HG03378 (cell line): ENCODE results near the gene C1QTNF3.
"Not testable (repeated sequence)": the region's sequence is repeated elsewhere in the genome, so short reads cannot be mapped to it uniquely, and the experiment has no call there.

Source experiments
- ATAC-seq: cut with Tn5 transposase; IDR thresholded peaks from one replicate; pipeline ENCODE4 v1.9.1; 2021; ENCODE audit warnings: mild to moderate bottlenecking, moderate library complexity; ENCODE audit not compliant: unreplicated experiment

C1QTNF3 gene

GRCh38 chr5:34053133-34053532 is 10.1 kb upstream of the C1QTNF3 start:
- ATAC-seq, result no peak

GRCh38 chr5:34051374-34051980 is 8.5 kb upstream of the C1QTNF3 start:
- ATAC-seq, result no peak

GRCh38 chr5:34047774-34048572 is 5.0 kb upstream of the C1QTNF3 start:
- ATAC-seq, result no peak

- no peak for ATAC-seq
Measured at GRCh38 chr5:34047143-34047542, 4.1 kb upstream of the C1QTNF3 start.

- ATAC-seq, result no peak
Measured at GRCh38 chr5:34045996-34046395, 3.0 kb upstream of the C1QTNF3 start.

- ATAC-seq, result no peak
Measured at GRCh38 chr5:34045023-34045422, 2.0 kb upstream of the C1QTNF3 start.

GRCh38 chr5:34042321-34042720 is 692 bp downstream of the C1QTNF3 start:
- ATAC-seq, result no peak

- peak; percentile 42 for ATAC-seq
Measured at GRCh38 chr5:34041247-34041972, 1.6 kb downstream of the C1QTNF3 start.

GRCh38 chr5:34040472-34040871 is 2.5 kb downstream of the C1QTNF3 start:
- ATAC-seq, result no peak

GRCh38 chr5:34039398-34040157 is 3.4 kb downstream of the C1QTNF3 start:
- no peak for ATAC-seq

- ATAC-seq, result no peak
Measured at GRCh38 chr5:34038838-34039237, 4.2 kb downstream of the C1QTNF3 start.

- ATAC-seq, result no peak
Measured at GRCh38 chr5:34038390-34038789, 4.6 kb downstream of the C1QTNF3 start.

GRCh38 chr5:34037726-34038125 is 5.3 kb downstream of the C1QTNF3 start:
- no peak for ATAC-seq

- ATAC-seq, result no peak
Measured at GRCh38 chr5:34035756-34036155, 7.3 kb downstream of the C1QTNF3 start.

- ATAC-seq, result peak; percentile 81
Measured at GRCh38 chr5:34034534-34035327, 8.3 kb downstream of the C1QTNF3 start.

GRCh38 chr5:34031966-34032365 is 11.0 kb downstream of the C1QTNF3 start:
- no peak for ATAC-seq

GRCh38 chr5:34031117-34031516 is 11.9 kb downstream of the C1QTNF3 start:
- no peak for ATAC-seq

- not testable (repeated sequence) for ATAC-seq
Measured at GRCh38 chr5:34030585-34030984, 12.4 kb downstream of the C1QTNF3 start.

GRCh38 chr5:34030048-34030447 is 13.0 kb downstream of the C1QTNF3 start:
- ATAC-seq, result no peak

- no peak for ATAC-seq
Measured at GRCh38 chr5:34028349-34028748, 14.7 kb downstream of the C1QTNF3 start.
